Astrocyte (in vitro differentiated cells and primary cell): ENCODE measurements around the gene UBE2U. TPM values are rescaled to one million over a fixed set of nuclear protein-coding genes. Genes with fewer than 3 reads are reported as not detected.

Source experiments
- DNase-seq: peaks from one replicate; pipeline ENCODE4 v3.0.0-alpha.2; 2010; ENCODE audit warnings: low read depth
- FAIRE-seq: peaks from 2 replicates; lab custom pipeline; 2011; peaks lifted over from hg19 to GRCh38; lab: Jason Lieb, UNC
- H2AFZ ChIP-seq: 2 replicates; pipeline ENCODE4 v1.6.0; 2012; ENCODE audit warnings: low read depth, low read length, inconsistent platforms
- H3K27ac ChIP-seq: 2 replicates; pipeline ENCODE4 v1.5.1; 2011; ENCODE audit warnings: low read depth, low read length, inconsistent platforms
- H3K27me3 ChIP-seq: 2 replicates; pipeline ENCODE4 v1.6.0; 2011; ENCODE audit warnings: low read length, inconsistent platforms; ENCODE audit not compliant: insufficient read depth
- H3K36me3 ChIP-seq: 2 replicates; pipeline ENCODE4 v1.5.1; 2011; ENCODE audit warnings: low read length, inconsistent platforms; ENCODE audit not compliant: insufficient read depth
- H3K4me1 ChIP-seq: 2 replicates; pipeline ENCODE4 v1.5.1; 2011; ENCODE audit warnings: low read length, inconsistent platforms; ENCODE audit not compliant: insufficient read depth
- H3K4me2 ChIP-seq: 2 replicates; pipeline ENCODE4 v1.6.0; 2012; ENCODE audit warnings: low read length, inconsistent platforms
- H3K4me3 ChIP-seq: 2 replicates; pipeline ENCODE4 v1.5.1; 2011; ENCODE audit warnings: low read depth, mild to moderate bottlenecking, low read length, inconsistent platforms; ENCODE audit not compliant: insufficient read depth
- H3K79me2 ChIP-seq: 2 replicates; pipeline ENCODE4 v1.6.0; 2012; ENCODE audit warnings: mild to moderate bottlenecking, low read length, inconsistent platforms; ENCODE audit not compliant: insufficient read depth
- H3K9ac ChIP-seq: 2 replicates; pipeline ENCODE4 v1.6.0; 2012; ENCODE audit warnings: mild to moderate bottlenecking, low read length, inconsistent platforms
- H3K9me3 ChIP-seq: 2 replicates; pipeline ENCODE4 v1.5.1; 2012; ENCODE audit warnings: low read depth, mild to moderate bottlenecking, low read length, inconsistent platforms; ENCODE audit not compliant: insufficient read depth
- H4K20me1 ChIP-seq: 2 replicates; pipeline ENCODE4 v1.6.0; 2012; ENCODE audit warnings: low read length, inconsistent platforms; ENCODE audit not compliant: insufficient read depth
- H3K27ac Mint-ChIP-seq: one replicate; pipeline ENCODE4 v1.8.0; 2021; ENCODE audit warnings: mild to moderate bottlenecking, mixed read lengths; ENCODE audit not compliant: unreplicated experiment
- H3K27me3 Mint-ChIP-seq: one replicate; pipeline ENCODE4 v1.8.0; 2021; ENCODE audit warnings: low read depth, mixed read lengths; ENCODE audit not compliant: unreplicated experiment
- H3K36me3 Mint-ChIP-seq: one replicate; pipeline ENCODE4 v1.8.0; 2021; ENCODE audit warnings: low read depth, mixed read lengths; ENCODE audit not compliant: unreplicated experiment
- H3K4me1 Mint-ChIP-seq: one replicate; pipeline ENCODE4 v1.8.0; 2021; ENCODE audit warnings: low read depth, mixed read lengths; ENCODE audit not compliant: unreplicated experiment
- H3K4me3 Mint-ChIP-seq: one replicate; pipeline ENCODE4 v1.8.0; 2021; ENCODE audit warnings: mild to moderate bottlenecking, moderate library complexity, mixed read lengths; ENCODE audit not compliant: unreplicated experiment
- H3K9me3 Mint-ChIP-seq: one replicate; pipeline ENCODE4 v1.8.0; 2021; ENCODE audit warnings: mild to moderate bottlenecking, mixed read lengths; ENCODE audit not compliant: unreplicated experiment
- EZH2 ChIP-seq: IDR thresholded peaks from 2 replicates; pipeline ENCODE4 v1.6.1; 2012; ENCODE audit warnings: mild to moderate bottlenecking, low read length, inconsistent platforms; ENCODE audit not compliant: insufficient read depth
- total RNA-seq: library from RNA; stranded (reverse); gene quantifications from 2 replicates; pipeline ENCODE4 v1.2.1, GENCODE V29; 2021
- TF ChIP-seq, protein P1 (sequence below): IDR thresholded peaks from 2 replicates; pipeline ENCODE4 v1.5.1; 2011; ENCODE audit warnings: low read depth, mild to moderate bottlenecking, inconsistent platforms, low read length, moderate library complexity; ENCODE audit not compliant: insufficient read depth

Gene UBE2U
- total RNA-seq, 1 donor from 2014 or later = not detected

DNA sequence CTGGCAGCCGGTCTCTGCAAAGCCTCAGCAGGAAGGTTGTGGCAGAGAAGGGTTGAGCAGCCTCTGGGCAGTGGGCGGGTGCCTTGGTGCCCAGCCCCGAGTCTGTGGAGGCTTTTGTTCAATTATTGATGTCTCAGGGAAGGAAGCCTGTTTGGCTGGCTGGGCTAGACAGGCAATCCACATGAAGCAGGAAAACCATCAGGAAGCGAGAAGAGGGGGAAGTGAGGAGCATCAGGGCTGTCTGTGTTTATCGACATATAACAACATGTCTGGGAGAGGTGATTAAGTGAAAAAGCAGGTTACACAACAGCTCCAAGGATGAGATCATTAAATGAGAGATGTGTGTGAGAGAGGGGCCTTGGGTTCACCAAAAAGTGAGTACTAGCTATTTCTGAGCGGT is 105.4 kb downstream of the UBE2U start:
- Mint-ChIP-seq H3K27me3 (peaks cover 7% of the 10 kb centered on the region), H3K9me3 (peaks cover 2% of the 10 kb centered on the region), H3K36me3 (peaks cover 1% of the 10 kb centered on the region), H3K4me1 (peaks cover 2% of the 10 kb centered on the region), H3K4me3 (no peak overlapping the region), H3K27ac (no peak overlapping the region)
- H3K9ac ChIP-seq = no peak overlapping the region
- no peak overlapping the region for H2AFZ ChIP-seq
- TF ChIP-seq EZH2 = no peak
- TF ChIP-seq, protein P1, sequence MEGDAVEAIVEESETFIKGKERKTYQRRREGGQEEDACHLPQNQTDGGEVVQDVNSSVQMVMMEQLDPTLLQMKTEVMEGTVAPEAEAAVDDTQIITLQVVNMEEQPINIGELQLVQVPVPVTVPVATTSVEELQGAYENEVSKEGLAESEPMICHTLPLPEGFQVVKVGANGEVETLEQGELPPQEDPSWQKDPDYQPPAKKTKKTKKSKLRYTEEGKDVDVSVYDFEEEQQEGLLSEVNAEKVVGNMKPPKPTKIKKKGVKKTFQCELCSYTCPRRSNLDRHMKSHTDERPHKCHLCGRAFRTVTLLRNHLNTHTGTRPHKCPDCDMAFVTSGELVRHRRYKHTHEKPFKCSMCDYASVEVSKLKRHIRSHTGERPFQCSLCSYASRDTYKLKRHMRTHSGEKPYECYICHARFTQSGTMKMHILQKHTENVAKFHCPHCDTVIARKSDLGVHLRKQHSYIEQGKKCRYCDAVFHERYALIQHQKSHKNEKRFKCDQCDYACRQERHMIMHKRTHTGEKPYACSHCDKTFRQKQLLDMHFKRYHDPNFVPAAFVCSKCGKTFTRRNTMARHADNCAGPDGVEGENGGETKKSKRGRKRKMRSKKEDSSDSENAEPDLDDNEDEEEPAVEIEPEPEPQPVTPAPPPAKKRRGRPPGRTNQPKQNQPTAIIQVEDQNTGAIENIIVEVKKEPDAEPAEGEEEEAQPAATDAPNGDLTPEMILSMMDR = no peak
- no peak overlapping the region for H3K4me3 ChIP-seq
- H3K27me3 ChIP-seq = peaks cover 2% of the 10 kb centered on the region
- H3K27ac ChIP-seq = no peak overlapping the region
- FAIRE-seq (no peak), DNase-seq (no peak)
- no peaks in the 10 kb centered on the region for H3K79me2 ChIP-seq
- H3K4me2 ChIP-seq = no peak overlapping the region
- H4K20me1 ChIP-seq = no peaks in the 10 kb centered on the region
- no peaks in the 10 kb centered on the region for H3K36me3 ChIP-seq
- H3K9me3 ChIP-seq = no peaks in the 10 kb centered on the region
- no peaks in the 10 kb centered on the region for H3K4me1 ChIP-seq

DNA sequence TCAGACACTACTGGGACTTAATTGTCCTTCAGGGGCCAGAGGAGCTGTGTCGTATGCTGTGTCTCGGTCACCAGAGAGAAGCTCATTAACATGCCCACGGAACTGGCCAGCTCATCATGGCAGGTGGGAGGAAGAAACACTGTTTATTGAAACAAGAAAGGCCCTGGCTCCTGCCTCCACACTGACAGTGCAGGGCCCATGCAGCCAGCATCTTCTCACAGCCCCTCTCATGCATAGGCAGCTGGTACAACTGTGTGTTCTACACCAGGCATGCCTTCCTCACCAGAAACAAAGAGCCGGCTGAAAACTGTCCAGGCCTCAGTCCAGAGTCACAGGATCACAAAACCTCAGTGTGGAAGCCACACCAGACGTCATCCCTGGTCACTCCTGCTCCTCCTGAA is 106.0 kb downstream of the UBE2U start:
- Histone ChIP-seq H3K36me3 (no peaks in the 10 kb centered on the region), H3K4me3 (no peak overlapping the region), H3K27ac (no peak overlapping the region), H4K20me1 (no peaks in the 10 kb centered on the region), H2AFZ (no peak overlapping the region), H3K9me3 (no peaks in the 10 kb centered on the region), H3K4me1 (no peaks in the 10 kb centered on the region), H3K27me3 (peaks cover 2% of the 10 kb centered on the region), H3K4me2 (no peak overlapping the region), H3K9ac (no peak overlapping the region), H3K79me2 (no peaks in the 10 kb centered on the region)
- no peak overlapping the region for H3K4me3 Mint-ChIP-seq
- H3K27me3 Mint-ChIP-seq = peaks cover 7% of the 10 kb centered on the region
- peaks cover 2% of the 10 kb centered on the region for H3K4me1 Mint-ChIP-seq
- no peak for FAIRE-seq
- TF ChIP-seq, protein P1 = no peak
- no peak for TF ChIP-seq EZH2
- H3K36me3 Mint-ChIP-seq = peaks cover 1% of the 10 kb centered on the region
- DNase-seq = no peak
- no peak overlapping the region for H3K27ac Mint-ChIP-seq
- H3K9me3 Mint-ChIP-seq = peaks cover 2% of the 10 kb centered on the region

DNA sequence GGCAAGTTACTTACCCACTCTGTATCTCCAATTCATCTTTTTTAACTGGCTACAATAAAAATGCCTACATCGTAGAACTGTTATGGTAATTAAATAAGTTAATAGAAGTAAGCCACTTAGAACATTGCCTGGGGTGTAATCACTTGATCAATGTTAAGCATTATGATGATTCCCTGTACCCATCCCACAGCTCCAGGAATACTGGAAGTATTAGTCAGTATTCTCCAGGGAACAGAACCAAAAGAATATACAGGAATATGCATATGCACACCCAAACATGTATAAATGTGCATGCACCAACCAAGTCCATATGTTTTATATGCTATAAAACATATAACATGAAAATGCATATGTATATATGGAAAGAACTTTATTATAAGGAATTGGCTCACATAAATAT is 107.3 kb downstream of the UBE2U start:
- DNase-seq (no peak), FAIRE-seq (no peak)
- no peaks in the 10 kb centered on the region for H3K4me1 ChIP-seq
- no peak overlapping the region for H3K9ac ChIP-seq
- no peaks in the 10 kb centered on the region for H3K79me2 ChIP-seq
- H4K20me1 ChIP-seq = no peaks in the 10 kb centered on the region
- peaks cover 1% of the 10 kb centered on the region for H3K36me3 Mint-ChIP-seq
- H3K27me3 ChIP-seq = peaks cover 2% of the 10 kb centered on the region
- peaks cover 2% of the 10 kb centered on the region for H3K4me1 Mint-ChIP-seq
- no peak overlapping the region for H2AFZ ChIP-seq
- peaks cover 7% of the 10 kb centered on the region for H3K27me3 Mint-ChIP-seq
- no peak overlapping the region for H3K27ac ChIP-seq
- H3K9me3 Mint-ChIP-seq = peaks cover 2% of the 10 kb centered on the region
- no peak for TF ChIP-seq EZH2
- TF ChIP-seq, protein P1 = no peak
- H3K4me3 Mint-ChIP-seq = no peak overlapping the region
- H3K4me3 ChIP-seq = no peak overlapping the region
- H3K9me3 ChIP-seq = no peaks in the 10 kb centered on the region
- no peak overlapping the region for H3K27ac Mint-ChIP-seq
- H3K4me2 ChIP-seq = no peak overlapping the region
- H3K36me3 ChIP-seq = no peaks in the 10 kb centered on the region
